Measurements from ENCODE around the gene CEP85.

GRCh38 chr1:26197813-26198212 lies 36.2 kb upstream of the CEP85 start:
- TF ChIP-seq CTCF (IDR thresholded peaks at IDR 0.05) (no peak), POLR2A (IDR thresholded peaks at IDR 0.05) (no peak)
